Adrenal gland (tissue), 12 donors: ENCODE results near the gene MLN. TPM values are rescaled to one million over a fixed set of nuclear protein-coding genes. Genes with fewer than 3 reads are reported as not detected.
A peak's percentile ranks its signal among the peaks of the same experiment; 100 is the strongest.

Experiments used
- DNase-seq, 7 donors: peaks; one replicate each; pipeline ENCODE4 v3.0.0-alpha.2; 2019 to 2020
- H3K27ac ChIP-seq, 5 donors: fragments of 200-600 bp; sonication (generic) in 4 of 5; 1 replicate in 3 of 5; 2 replicates in 2 of 5; pipeline versions ENCODE4 v1.5.1 to v1.8.0; 2016 to 2020; ENCODE audit warnings: mild to moderate bottlenecking in 1 of 5
- H3K27me3 ChIP-seq: fragments of 200-600 bp; 2 replicates; pipeline ENCODE4 v1.8.0; 2021
- H3K36me3 ChIP-seq, 2 donors: fragments of 200-600 bp; replicated peaks in 1 of 2; 1 replicate in 1 of 2; 2 replicates in 1 of 2; pipeline versions ENCODE4 v1.5.1 to v1.8.0; 2018 to 2022
- H3K4me1 ChIP-seq, 2 donors: fragments of 200-600 bp; replicated peaks in 1 of 2; 1 replicate in 1 of 2; 2 replicates in 1 of 2; pipeline versions ENCODE4 v1.5.1 to v1.8.0; 2018 to 2021
- H3K4me3 ChIP-seq, 4 donors: fragments of 200-600 bp; sonication (generic) in 3 of 4; one replicate each; pipeline ENCODE4 v1.5.1; 2016 to 2018
- H3K9me3 ChIP-seq, 3 donors: fragments of 200-600 bp; sonication (generic) in 1 of 3; replicated peaks in 1 of 3; 1 replicate in 2 of 3; 2 replicates in 1 of 3; pipeline versions ENCODE4 v1.5.1 to v1.8.0; 2016 to 2021
- CTCF ChIP-seq, 6 experiments: fragments of 450-650 bp in 4 of 6; fragments of 200-600 bp in 2 of 6; sonication (generic) in 1 of 6; IDR thresholded peaks; 1 replicate in 5 of 6; 2 replicates in 1 of 6; pipeline versions ENCODE4 v1.5.1 to v1.8.0; 2016 to 2021; ENCODE audit warnings: antibody characterized with exemption in 6 of 6, mild to moderate bottlenecking in 2 of 6, moderate library complexity in 1 of 6
- POLR2A ChIP-seq, 2 donors: fragments of 450-650 bp; IDR thresholded peaks; one replicate each; pipeline ENCODE4 v1.6.1; 2017; ENCODE audit warnings: antibody characterized with exemption in 2 of 2, mild to moderate bottlenecking in 2 of 2, moderate library complexity in 1 of 2
- WGBS, 4 donors: extraction: QIAGEN DNeasy Blood & Tissue Kit in 2 of 4; methylation state at CpG; one replicate each; pipeline versions ENCODE4 v1.1.5 to v1.1.7; 2013 to 2017; 5-methylcytosine and 5-hydroxymethylcytosine counted together
- intact Hi-C, 2 donors: fragments of 100-400 bp; cut with DNase I; formaldehyde crosslinking; loops; one replicate each; pipeline versions ENCODE4 v1.14.1 to v1.15.0; 2022 to 2023
- polyA plus RNA-seq, 3 donors: library from polyadenylated mRNA; stranded (reverse); fragments of 200-250 nt in 2 of 3; fragments of 350-450 nt in 1 of 3; fragmentation: Illumina TruSeq in 1 of 3; extraction: RNeasy Lipid Tissue Mini Kit (QIAGEN cat#74804) in 1 of 3; gene quantifications; one replicate each; pipeline ENCODE4 v1.2.3, GENCODE V29; 2013 to 2014
- total RNA-seq, 9 donors: library from RNA; depleted of rRNA in 4 of 9; stranded (reverse); fragments of >200 nt in 4 of 9; fragments of 120-200 nt in 1 of 9; fragmentation: NEBNext Ultra II Directional in 1 of 9; extraction: Animal tissue kit (Norgen Biotek cat#: 25700) in 1 of 9; gene quantifications; one replicate each; pipeline versions ENCODE4 v1.1.0 to v1.2.4, GENCODE V29; 2013 to 2023
- donor health status: healthy with polysubstance abuse.
- donor health status: Bipolar disorder and iron deficiency.
- donor health status: DM: yes; HTN: yes; CAD: no.
- donor health status: DM: no; HTN: no; CAD: no.
- donor health status: DM: no; HTN: no; CAD: no.
- donor health status: DM: yes; HTN: yes; CAD: no.

The MLN gene
- total and polyA plus RNA-seq, 12 donors = not detected

GRCh38 chr6:33771146-33772081 is 32.4 kb downstream of the MLN start:
- Histone ChIP-seq H3K27ac (peak overlapping the region in 3 of 5 donors; percentile 10 to 86 (median 68)), H3K36me3 (peaks cover 0 to 43% of the 10 kb centered on the region in 2 donors), H3K27me3 (no peaks in the 10 kb centered on the region), H3K4me1 (peaks cover 13 to 24% of the 10 kb centered on the region in 2 donors), H3K4me3 (no peak overlapping the region), H3K9me3 (no peaks in the 10 kb centered on the region)
- intact Hi-C loops = loop anchor here (5.0 kb wide), 2 partner anchors 256 to 381 kb away; no protein-coding TSS in a partner anchor
- peak; percentile 71 to 98 (median 90) for TF ChIP-seq CTCF (IDR thresholded peaks at IDR 0.05)
- no peak for TF ChIP-seq POLR2A (IDR thresholded peaks at IDR 0.05)
- DNase-seq = peak; percentile 61 to 83 (median 74)
- 13 to 23% (median 16%) methylated on average over 12 to 47 of the region's 47 CpGs for WGBS, 4 donors

- 22 to 66% (median 38%) methylated on average over 3 of the region's 3 CpGs for WGBS, 4 donors
- Histone ChIP-seq H3K4me1 (peaks cover 13 to 24% of the 10 kb centered on the region in 2 donors), H3K27me3 (no peaks in the 10 kb centered on the region), H3K9me3 (no peaks in the 10 kb centered on the region), H3K36me3 (peaks cover 0 to 37% of the 10 kb centered on the region in 2 donors), H3K4me3 (no peak overlapping the region), H3K27ac (peak overlapping the region in 2 of 5 donors; percentile 68 to 86)
- intact Hi-C loops = loop anchor here (5.0 kb wide), 2 partner anchors 257 to 382 kb away; no protein-coding TSS in a partner anchor
- TF ChIP-seq POLR2A (IDR thresholded peaks at IDR 0.05) = no peak
- TF ChIP-seq CTCF (IDR thresholded peaks at IDR 0.05) = no peak
- no peak for DNase-seq
Observed at GRCh38 chr6:33770833-33771145, 33.0 kb downstream of the MLN start.

DNA sequence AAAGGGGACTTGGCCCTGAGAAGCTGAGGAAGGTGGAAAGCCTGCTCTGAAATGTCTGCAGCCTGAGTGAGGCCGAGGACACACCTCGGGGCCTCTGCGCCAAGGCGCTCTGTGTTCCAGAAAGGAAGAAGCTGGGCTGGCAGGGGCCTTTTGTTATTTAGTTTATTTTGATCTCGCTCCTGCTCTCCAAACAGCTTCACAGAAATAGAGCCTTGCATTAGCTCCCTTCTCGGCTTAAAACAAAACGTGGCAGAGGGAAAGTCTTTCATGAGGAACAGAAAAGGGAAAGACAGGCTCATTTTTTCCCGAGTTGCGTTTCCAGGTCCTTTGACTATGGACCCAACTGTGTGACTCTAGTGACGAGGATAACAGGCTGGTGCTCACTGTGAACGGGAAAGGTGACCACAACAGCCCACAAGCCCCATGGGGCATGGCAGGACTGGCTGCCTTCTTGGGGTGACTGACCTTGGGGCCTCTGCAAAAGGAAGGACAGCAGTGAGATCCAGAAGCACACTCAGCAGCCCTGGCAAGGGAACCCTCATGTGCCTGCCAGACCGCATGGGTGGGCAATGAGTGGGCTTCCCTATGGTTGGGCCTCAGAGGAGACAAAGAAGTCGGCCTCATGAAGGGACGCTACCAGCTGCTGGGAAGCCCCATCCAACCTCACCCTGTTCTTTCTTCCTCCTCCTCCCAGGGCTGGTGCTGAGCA is 33.5 kb downstream of the MLN start:
- Histone ChIP-seq H3K4me1 (peaks cover 13 to 24% of the 10 kb centered on the region in 2 donors), H3K9me3 (no peaks in the 10 kb centered on the region), H3K27me3 (no peaks in the 10 kb centered on the region), H3K36me3 (peaks cover 0 to 32% of the 10 kb centered on the region in 2 donors), H3K4me3 (no peak overlapping the region), H3K27ac (peak overlapping the region in 2 of 5 donors; percentile 68 to 86)
- WGBS, 4 donors = 28 to 37% (median 33%) methylated on average over 9 to 14 of the region's 14 CpGs
- intact Hi-C loops = loop anchor here (5.0 kb wide), 2 partner anchors 257 to 382 kb away; no protein-coding TSS in a partner anchor
- DNase-seq = no peak
- TF ChIP-seq CTCF (IDR thresholded peaks at IDR 0.05) (no peak), POLR2A (IDR thresholded peaks at IDR 0.05) (no peak)

GRCh38 chr6:33769248-33769821 is 34.5 kb downstream of the MLN start:
- DNase-seq = no peak
- TF ChIP-seq CTCF (IDR thresholded peaks at IDR 0.05) (no peak), POLR2A (IDR thresholded peaks at IDR 0.05) (no peak)
- 77 to 84% (median 82%) methylated on average over 10 of the region's 10 CpGs for WGBS, 4 donors
- no peaks in the 10 kb centered on the region for H3K9me3 ChIP-seq
- H3K27me3 ChIP-seq = no peaks in the 10 kb centered on the region
- intact Hi-C loops = no loop called here
- H3K4me1 ChIP-seq = peaks cover 13 to 24% of the 10 kb centered on the region in 2 donors
- peaks cover 0 to 23% of the 10 kb centered on the region in 2 donors for H3K36me3 ChIP-seq
- peak overlapping the region in 1 of 5 donors; percentile 68 for H3K27ac ChIP-seq
- no peak overlapping the region for H3K4me3 ChIP-seq
